GM12878 (cell line): ENCODE measurements around the gene COA3. TPM values are rescaled to one million over a fixed set of nuclear protein-coding genes. Genes with fewer than 3 reads are reported as not detected.

Experiments used
- KAT2A ChIP-seq: conservative IDR thresholded peaks from 2 replicates; pipeline ENCODE4 v1.6.1; 2011; ENCODE audit warnings: low read depth, low read length; ENCODE audit not compliant: control insufficient read depth
- NR2C1 ChIP-seq: fragments of 450-650 bp; IDR thresholded peaks from 2 replicates; pipeline ENCODE4 v1.6.1; 2017; ENCODE audit warnings: antibody characterized with exemption, mild to moderate bottlenecking, moderate library complexity
- POLR2A ChIP-seq: IDR thresholded peaks from 2 replicates; pipeline ENCODE4 v1.6.1; 2011; ENCODE audit warnings: low read depth, mild to moderate bottlenecking, low read length
- RUNX3 ChIP-seq: IDR thresholded peaks from 2 replicates; pipeline ENCODE4 v1.6.1; 2012; ENCODE audit warnings: low read length, inconsistent platforms
- SMAD5 ChIP-seq: IDR thresholded peaks from 2 replicates; pipeline ENCODE4 v1.6.1; 2016; ENCODE audit warnings: antibody characterized with exemption, low read depth
- SREBF2 ChIP-seq: IDR thresholded peaks from 2 replicates; pipeline ENCODE4 v1.6.1; 2012; ENCODE audit warnings: mild to moderate bottlenecking, low read length
- polyA plus RNA-seq, 11 experiments: library from polyadenylated mRNA; depleted of rRNA in 4 of 11; unstranded in 6 of 11; stranded (reverse) in 5 of 11; fragments of >200 nt; fragmentation: Nextera tagmentation in 4 of 11; fragmentation: Illumina TruSeq in 1 of 11; extraction: Ambion mirVana in 4 of 11; extraction: Trizol in 1 of 11; gene quantifications; 1 replicate in 1 of 11; 2 replicates in 10 of 11; pipeline versions ENCODE4 v1.2.1 to v1.2.3, GENCODE V29; 2011 to 2016; ENCODE audit warnings: inconsistent platforms in 2 of 11, missing spikeins in 2 of 11, low read depth in 1 of 11
- total RNA-seq, 4 experiments: library from RNA; depleted of rRNA in 3 of 4; stranded (reverse); fragments of >200 nt in 3 of 4; fragmentation: Illumina TruSeq in 1 of 4; extraction: Trizol in 1 of 4; gene quantifications; 2 replicates each; pipeline versions ENCODE4 v1.2.1 to v1.2.3, GENCODE V29; 2013 to 2021
- TF ChIP-seq, protein P1 (sequence below): fragments of 450-650 bp; formaldehyde crosslinking; IDR thresholded peaks from 2 replicates; pipeline ENCODE4 v1.4.0; 2020; ENCODE audit warnings: mild to moderate bottlenecking, moderate library complexity
- TF ChIP-seq, protein P2 (sequence below): IDR thresholded peaks from 2 replicates; pipeline ENCODE4 v1.6.1; 2012; ENCODE audit warnings: low read depth, low read length, improper control_type of control experiment
- TF ChIP-seq, protein P3 (sequence below): IDR thresholded peaks from 2 replicates; pipeline ENCODE4 v1.6.1; 2011; ENCODE audit warnings: low read depth, mild to moderate bottlenecking, low read length, moderate library complexity, borderline replicate concordance; ENCODE audit errors: extremely low read depth
- TF ChIP-seq, protein P4 (sequence below): fragments of 450-650 bp; IDR thresholded peaks from 2 replicates; pipeline ENCODE4 v1.6.1; 2017; ENCODE audit warnings: antibody characterized with exemption, mild to moderate bottlenecking, moderate library complexity
- TF ChIP-seq, protein P5 (sequence below): IDR thresholded peaks from 2 replicates; pipeline ENCODE4 v1.6.1; 2012; ENCODE audit warnings: mild to moderate bottlenecking, low read depth, low read length
- TF ChIP-seq, protein P6 (sequence below): fragments of 450-650 bp; conservative IDR thresholded peaks from 2 replicates; pipeline ENCODE4 v1.6.1; 2017; ENCODE audit warnings: mild to moderate bottlenecking, moderate library complexity
- TF ChIP-seq, protein P7 (sequence below): IDR thresholded peaks from 2 replicates; pipeline ENCODE4 v1.6.1; 2011; ENCODE audit warnings: borderline replicate concordance, low read depth, mild to moderate bottlenecking, moderate library complexity, mixed read lengths, low read length; ENCODE audit not compliant: insufficient read depth; ENCODE audit errors: extremely low read length

COA3 gene
- total and polyA plus RNA-seq, 10 of the 15 experiments (the other 5 are each of a cell fraction or from before 2014, with no cell fraction given) = 45.2 to 161 (median 64.6) TPM

DNA sequence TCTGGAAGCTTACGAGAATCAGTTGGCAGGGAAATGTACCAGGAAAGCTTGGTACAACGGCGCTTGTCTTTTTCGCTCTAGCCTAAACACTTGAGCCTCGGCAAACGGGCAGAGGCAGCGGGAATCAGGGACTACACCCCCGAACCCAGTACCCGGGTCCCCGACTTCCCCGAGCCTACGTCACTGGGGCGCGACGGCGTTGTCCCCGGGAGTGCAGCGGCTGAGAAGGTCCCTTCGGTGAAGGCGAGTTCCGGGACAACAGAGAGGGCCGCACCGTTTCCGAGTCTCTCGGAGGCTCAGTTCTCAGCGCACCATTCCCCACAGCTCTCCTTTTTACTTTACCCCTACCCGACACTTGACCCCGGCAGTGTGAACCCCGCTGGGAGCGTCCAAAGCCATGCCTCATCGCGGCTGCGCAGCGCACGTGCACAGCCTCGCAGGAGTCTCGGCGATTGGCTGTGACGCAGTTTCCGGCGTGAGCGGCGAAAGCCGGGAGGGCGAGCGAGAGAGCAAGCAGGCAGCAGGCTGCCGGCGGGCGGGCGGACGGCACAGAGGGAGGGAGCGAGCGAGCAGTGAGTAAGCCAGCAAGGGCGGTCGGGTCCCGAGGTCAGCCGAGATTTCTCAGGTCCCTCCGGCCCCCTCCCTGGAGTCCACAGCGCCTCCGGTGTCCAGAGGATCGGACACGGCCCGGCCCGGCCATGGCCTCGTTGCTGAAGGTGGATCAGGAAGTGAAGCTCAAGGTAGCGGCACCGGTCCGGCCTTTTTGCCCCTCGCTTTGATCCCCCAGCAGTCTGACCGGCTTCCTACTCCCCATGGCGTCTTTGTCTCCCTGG, 34.6 kb upstream of the COA3 start, which contains the start of gene PSME3 (continued):
- TF ChIP-seq, protein P1, sequence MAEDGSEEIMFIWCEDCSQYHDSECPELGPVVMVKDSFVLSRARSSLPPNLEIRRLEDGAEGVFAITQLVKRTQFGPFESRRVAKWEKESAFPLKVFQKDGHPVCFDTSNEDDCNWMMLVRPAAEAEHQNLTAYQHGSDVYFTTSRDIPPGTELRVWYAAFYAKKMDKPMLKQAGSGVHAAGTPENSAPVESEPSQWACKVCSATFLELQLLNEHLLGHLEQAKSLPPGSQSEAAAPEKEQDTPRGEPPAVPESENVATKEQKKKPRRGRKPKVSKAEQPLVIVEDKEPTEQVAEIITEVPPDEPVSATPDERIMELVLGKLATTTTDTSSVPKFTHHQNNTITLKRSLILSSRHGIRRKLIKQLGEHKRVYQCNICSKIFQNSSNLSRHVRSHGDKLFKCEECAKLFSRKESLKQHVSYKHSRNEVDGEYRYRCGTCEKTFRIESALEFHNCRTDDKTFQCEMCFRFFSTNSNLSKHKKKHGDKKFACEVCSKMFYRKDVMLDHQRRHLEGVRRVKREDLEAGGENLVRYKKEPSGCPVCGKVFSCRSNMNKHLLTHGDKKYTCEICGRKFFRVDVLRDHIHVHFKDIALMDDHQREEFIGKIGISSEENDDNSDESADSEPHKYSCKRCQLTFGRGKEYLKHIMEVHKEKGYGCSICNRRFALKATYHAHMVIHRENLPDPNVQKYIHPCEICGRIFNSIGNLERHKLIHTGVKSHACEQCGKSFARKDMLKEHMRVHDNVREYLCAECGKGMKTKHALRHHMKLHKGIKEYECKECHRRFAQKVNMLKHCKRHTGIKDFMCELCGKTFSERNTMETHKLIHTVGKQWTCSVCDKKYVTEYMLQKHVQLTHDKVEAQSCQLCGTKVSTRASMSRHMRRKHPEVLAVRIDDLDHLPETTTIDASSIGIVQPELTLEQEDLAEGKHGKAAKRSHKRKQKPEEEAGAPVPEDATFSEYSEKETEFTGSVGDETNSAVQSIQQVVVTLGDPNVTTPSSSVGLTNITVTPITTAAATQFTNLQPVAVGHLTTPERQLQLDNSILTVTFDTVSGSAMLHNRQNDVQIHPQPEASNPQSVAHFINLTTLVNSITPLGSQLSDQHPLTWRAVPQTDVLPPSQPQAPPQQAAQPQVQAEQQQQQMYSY (CRISPR knock-in tag) = no peak
- TF ChIP-seq, protein P2, sequence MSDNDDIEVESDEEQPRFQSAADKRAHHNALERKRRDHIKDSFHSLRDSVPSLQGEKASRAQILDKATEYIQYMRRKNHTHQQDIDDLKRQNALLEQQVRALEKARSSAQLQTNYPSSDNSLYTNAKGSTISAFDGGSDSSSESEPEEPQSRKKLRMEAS = peak; percentile 99
- peak; percentile 76 for TF ChIP-seq NR2C1
- TF ChIP-seq, protein P3, sequence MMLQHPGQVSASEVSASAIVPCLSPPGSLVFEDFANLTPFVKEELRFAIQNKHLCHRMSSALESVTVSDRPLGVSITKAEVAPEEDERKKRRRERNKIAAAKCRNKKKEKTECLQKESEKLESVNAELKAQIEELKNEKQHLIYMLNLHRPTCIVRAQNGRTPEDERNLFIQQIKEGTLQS = peak; percentile 64
- no peak for TF ChIP-seq KAT2A
- TF ChIP-seq, protein P4, sequence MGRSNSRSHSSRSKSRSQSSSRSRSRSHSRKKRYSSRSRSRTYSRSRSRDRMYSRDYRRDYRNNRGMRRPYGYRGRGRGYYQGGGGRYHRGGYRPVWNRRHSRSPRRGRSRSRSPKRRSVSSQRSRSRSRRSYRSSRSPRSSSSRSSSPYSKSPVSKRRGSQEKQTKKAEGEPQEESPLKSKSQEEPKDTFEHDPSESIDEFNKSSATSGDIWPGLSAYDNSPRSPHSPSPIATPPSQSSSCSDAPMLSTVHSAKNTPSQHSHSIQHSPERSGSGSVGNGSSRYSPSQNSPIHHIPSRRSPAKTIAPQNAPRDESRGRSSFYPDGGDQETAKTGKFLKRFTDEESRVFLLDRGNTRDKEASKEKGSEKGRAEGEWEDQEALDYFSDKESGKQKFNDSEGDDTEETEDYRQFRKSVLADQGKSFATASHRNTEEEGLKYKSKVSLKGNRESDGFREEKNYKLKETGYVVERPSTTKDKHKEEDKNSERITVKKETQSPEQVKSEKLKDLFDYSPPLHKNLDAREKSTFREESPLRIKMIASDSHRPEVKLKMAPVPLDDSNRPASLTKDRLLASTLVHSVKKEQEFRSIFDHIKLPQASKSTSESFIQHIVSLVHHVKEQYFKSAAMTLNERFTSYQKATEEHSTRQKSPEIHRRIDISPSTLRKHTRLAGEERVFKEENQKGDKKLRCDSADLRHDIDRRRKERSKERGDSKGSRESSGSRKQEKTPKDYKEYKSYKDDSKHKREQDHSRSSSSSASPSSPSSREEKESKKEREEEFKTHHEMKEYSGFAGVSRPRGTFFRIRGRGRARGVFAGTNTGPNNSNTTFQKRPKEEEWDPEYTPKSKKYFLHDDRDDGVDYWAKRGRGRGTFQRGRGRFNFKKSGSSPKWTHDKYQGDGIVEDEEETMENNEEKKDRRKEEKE = 0 out of 2 replicates have a peak, but pooled peaks have one; percentile 22
- TF ChIP-seq POLR2A = peak; percentile 97
- TF ChIP-seq, protein P5, sequence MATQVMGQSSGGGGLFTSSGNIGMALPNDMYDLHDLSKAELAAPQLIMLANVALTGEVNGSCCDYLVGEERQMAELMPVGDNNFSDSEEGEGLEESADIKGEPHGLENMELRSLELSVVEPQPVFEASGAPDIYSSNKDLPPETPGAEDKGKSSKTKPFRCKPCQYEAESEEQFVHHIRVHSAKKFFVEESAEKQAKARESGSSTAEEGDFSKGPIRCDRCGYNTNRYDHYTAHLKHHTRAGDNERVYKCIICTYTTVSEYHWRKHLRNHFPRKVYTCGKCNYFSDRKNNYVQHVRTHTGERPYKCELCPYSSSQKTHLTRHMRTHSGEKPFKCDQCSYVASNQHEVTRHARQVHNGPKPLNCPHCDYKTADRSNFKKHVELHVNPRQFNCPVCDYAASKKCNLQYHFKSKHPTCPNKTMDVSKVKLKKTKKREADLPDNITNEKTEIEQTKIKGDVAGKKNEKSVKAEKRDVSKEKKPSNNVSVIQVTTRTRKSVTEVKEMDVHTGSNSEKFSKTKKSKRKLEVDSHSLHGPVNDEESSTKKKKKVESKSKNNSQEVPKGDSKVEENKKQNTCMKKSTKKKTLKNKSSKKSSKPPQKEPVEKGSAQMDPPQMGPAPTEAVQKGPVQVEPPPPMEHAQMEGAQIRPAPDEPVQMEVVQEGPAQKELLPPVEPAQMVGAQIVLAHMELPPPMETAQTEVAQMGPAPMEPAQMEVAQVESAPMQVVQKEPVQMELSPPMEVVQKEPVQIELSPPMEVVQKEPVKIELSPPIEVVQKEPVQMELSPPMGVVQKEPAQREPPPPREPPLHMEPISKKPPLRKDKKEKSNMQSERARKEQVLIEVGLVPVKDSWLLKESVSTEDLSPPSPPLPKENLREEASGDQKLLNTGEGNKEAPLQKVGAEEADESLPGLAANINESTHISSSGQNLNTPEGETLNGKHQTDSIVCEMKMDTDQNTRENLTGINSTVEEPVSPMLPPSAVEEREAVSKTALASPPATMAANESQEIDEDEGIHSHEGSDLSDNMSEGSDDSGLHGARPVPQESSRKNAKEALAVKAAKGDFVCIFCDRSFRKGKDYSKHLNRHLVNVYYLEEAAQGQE = no peak
- TF ChIP-seq SMAD5 = peak; percentile 82; the same call in 1 of the 2 replicates
- TF ChIP-seq, protein P6, sequence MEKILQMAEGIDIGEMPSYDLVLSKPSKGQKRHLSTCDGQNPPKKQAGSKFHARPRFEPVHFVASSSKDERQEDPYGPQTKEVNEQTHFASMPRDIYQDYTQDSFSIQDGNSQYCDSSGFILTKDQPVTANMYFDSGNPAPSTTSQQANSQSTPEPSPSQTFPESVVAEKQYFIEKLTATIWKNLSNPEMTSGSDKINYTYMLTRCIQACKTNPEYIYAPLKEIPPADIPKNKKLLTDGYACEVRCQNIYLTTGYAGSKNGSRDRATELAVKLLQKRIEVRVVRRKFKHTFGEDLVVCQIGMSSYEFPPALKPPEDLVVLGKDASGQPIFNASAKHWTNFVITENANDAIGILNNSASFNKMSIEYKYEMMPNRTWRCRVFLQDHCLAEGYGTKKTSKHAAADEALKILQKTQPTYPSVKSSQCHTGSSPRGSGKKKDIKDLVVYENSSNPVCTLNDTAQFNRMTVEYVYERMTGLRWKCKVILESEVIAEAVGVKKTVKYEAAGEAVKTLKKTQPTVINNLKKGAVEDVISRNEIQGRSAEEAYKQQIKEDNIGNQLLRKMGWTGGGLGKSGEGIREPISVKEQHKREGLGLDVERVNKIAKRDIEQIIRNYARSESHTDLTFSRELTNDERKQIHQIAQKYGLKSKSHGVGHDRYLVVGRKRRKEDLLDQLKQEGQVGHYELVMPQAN = peak; percentile 98
- TF ChIP-seq RUNX3 = peak; percentile 24; the same call in 1 of the 2 replicates
- TF ChIP-seq SREBF2 = no peak
- TF ChIP-seq, protein P7, sequence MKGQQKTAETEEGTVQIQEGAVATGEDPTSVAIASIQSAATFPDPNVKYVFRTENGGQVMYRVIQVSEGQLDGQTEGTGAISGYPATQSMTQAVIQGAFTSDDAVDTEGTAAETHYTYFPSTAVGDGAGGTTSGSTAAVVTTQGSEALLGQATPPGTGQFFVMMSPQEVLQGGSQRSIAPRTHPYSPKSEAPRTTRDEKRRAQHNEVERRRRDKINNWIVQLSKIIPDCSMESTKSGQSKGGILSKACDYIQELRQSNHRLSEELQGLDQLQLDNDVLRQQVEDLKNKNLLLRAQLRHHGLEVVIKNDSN = peak; percentile 59
